OCI-LY1 (cell line): ENCODE results near the gene CASQ2.

Experiments used
- H2AFZ ChIP-seq: fragments of 200-600 bp; sonication (generic), shearing (Covaris generic); 2 replicates; pipeline ENCODE4 v1.6.0; 2014; ENCODE audit warnings: antibody characterized with exemption, mild to moderate bottlenecking, low read length
- H3F3A ChIP-seq: fragments of 200-600 bp; sonication (generic), shearing (Covaris generic); 2 replicates; pipeline ENCODE4 v1.6.0; 2014; ENCODE audit warnings: mild to moderate bottlenecking, antibody characterized with exemption, low read length, moderate library complexity; ENCODE audit not compliant: insufficient read depth
- H3K27ac ChIP-seq: fragments of 200-600 bp; sonication (generic); 2 replicates; pipeline ENCODE4 v1.5.1; 2014; ENCODE audit warnings: low read length, mixed run types, mild to moderate bottlenecking, low read depth; ENCODE audit not compliant: poor library complexity, severe bottlenecking
- H3K27me3 ChIP-seq: fragments of 200-600 bp; sonication (generic); 2 replicates; pipeline ENCODE4 v1.6.0; 2014; ENCODE audit warnings: antibody characterized with exemption, mild to moderate bottlenecking, low read length, moderate library complexity; ENCODE audit not compliant: insufficient read depth
- H3K36me3 ChIP-seq: fragments of 200-600 bp; sonication (generic); 2 replicates; pipeline ENCODE4 v1.6.1; 2014; ENCODE audit warnings: mild to moderate bottlenecking, antibody characterized with exemption, low read length, moderate library complexity, mixed read lengths; ENCODE audit not compliant: insufficient read depth
- H3K4me1 ChIP-seq: fragments of 200-600 bp; sonication (generic); 2 replicates; pipeline ENCODE4 v1.5.1; 2014; ENCODE audit warnings: mild to moderate bottlenecking, low read length, moderate library complexity; ENCODE audit not compliant: insufficient read depth, severe bottlenecking
- H3K4me2 ChIP-seq: fragments of 200-600 bp; sonication (generic), shearing (Covaris generic); 2 replicates; pipeline ENCODE4 v1.6.1; 2014; ENCODE audit warnings: low read length
- H3K4me3 ChIP-seq: fragments of 200-600 bp; sonication (generic); 2 replicates; pipeline ENCODE4 v1.5.1; 2014; ENCODE audit warnings: low read length, low read depth, mild to moderate bottlenecking, mixed read lengths; ENCODE audit not compliant: poor library complexity, severe bottlenecking
- H3K79me2 ChIP-seq: fragments of 200-600 bp; shearing (Covaris generic); 2 replicates; pipeline ENCODE4 v1.6.1; 2016; ENCODE audit warnings: mixed run types, low read length, mixed read lengths; ENCODE audit not compliant: insufficient read depth
- H3K9ac ChIP-seq: fragments of 200-600 bp; sonication (generic), shearing (Covaris generic); 2 replicates; pipeline ENCODE4 v1.6.1; 2014; ENCODE audit warnings: mild to moderate bottlenecking, low read length, mixed read lengths
- H3K9me2 ChIP-seq: fragments of 200-600 bp; sonication (generic), shearing (Covaris generic); 2 replicates; pipeline ENCODE4 v1.6.1; 2014; ENCODE audit warnings: low read depth, mild to moderate bottlenecking, low read length, mixed read lengths
- H3K9me3 ChIP-seq: fragments of 200-600 bp; shearing (Covaris generic); 2 replicates; pipeline ENCODE4 v1.6.1; 2014; ENCODE audit warnings: low read length, mixed read lengths
- H4K20me1 ChIP-seq: fragments of 200-600 bp; sonication (generic), shearing (Covaris generic); 2 replicates; pipeline ENCODE4 v1.6.0; 2016; ENCODE audit warnings: mild to moderate bottlenecking, low read length; ENCODE audit not compliant: insufficient read depth
- EZH2 ChIP-seq: fragments of 200-600 bp; sonication (generic), shearing (Covaris generic); IDR thresholded peaks from 2 replicates; pipeline ENCODE4 v1.8.0; 2017; ENCODE audit warnings: borderline replicate concordance, mixed run types, mild to moderate bottlenecking, antibody characterized with exemption, low read length, moderate library complexity, mixed read lengths
- TF ChIP-seq, protein P1 (sequence below): fragments of 200-600 bp; sonication (generic), shearing (Covaris generic); IDR thresholded peaks from 2 replicates; pipeline ENCODE4 v1.5.1; 2017; ENCODE audit warnings: mild to moderate bottlenecking, antibody characterized with exemption, low read length, moderate library complexity, mixed read lengths

Gene CASQ2

DNA sequence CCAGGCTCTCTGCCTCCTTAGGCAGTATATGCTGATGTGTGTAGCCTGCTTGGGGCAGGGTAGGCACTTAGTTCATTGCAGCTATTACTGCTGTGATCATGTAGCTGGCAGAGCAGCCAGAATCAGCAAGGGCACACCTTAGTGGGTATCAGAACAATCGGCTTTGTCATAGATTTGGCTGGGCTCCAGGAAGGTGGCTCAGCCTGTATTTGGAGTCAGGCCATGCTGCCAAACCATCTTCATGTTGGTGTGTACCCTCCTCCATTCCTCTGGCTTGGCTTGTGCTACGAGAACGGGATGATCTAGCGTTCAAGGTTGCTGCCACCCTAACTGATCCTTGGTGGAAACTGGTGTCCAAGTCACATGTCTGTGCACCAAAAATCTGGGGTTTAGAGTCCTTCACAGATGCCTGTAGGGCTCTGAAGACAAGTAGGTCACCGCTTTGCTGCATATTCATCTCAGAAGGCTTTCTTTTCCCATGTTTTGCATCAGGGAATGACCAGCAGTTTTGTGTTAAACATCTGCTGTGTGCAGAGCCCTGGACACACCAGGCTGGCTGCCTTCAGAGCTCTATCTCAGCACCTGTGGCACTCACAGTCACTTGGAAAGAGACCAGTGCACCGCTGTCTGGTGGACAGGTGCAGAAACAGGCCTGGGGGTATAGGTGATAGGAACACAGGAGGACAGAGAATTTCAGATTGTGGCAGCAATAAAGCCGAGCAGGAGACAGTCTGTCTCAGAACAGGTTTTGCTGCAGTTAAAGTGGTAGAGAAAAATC is 103.0 kb downstream of the CASQ2 start:
- Histone ChIP-seq H3K4me3 (no peak overlapping the region), H3K9me2 (no peaks in the 10 kb centered on the region), H3K36me3 (no peaks in the 10 kb centered on the region), H3K27me3 (no peaks in the 10 kb centered on the region), H3K4me2 (no peak overlapping the region), H3K9me3 (no peaks in the 10 kb centered on the region), H3K4me1 (no peaks in the 10 kb centered on the region), H2AFZ (no peak overlapping the region), H3F3A (no peaks in the 10 kb centered on the region), H3K27ac (no peak overlapping the region), H4K20me1 (no peaks in the 10 kb centered on the region), H3K9ac (no peak overlapping the region), H3K79me2 (no peaks in the 10 kb centered on the region)
- TF ChIP-seq EZH2, result no peak
- TF ChIP-seq, protein P1, sequence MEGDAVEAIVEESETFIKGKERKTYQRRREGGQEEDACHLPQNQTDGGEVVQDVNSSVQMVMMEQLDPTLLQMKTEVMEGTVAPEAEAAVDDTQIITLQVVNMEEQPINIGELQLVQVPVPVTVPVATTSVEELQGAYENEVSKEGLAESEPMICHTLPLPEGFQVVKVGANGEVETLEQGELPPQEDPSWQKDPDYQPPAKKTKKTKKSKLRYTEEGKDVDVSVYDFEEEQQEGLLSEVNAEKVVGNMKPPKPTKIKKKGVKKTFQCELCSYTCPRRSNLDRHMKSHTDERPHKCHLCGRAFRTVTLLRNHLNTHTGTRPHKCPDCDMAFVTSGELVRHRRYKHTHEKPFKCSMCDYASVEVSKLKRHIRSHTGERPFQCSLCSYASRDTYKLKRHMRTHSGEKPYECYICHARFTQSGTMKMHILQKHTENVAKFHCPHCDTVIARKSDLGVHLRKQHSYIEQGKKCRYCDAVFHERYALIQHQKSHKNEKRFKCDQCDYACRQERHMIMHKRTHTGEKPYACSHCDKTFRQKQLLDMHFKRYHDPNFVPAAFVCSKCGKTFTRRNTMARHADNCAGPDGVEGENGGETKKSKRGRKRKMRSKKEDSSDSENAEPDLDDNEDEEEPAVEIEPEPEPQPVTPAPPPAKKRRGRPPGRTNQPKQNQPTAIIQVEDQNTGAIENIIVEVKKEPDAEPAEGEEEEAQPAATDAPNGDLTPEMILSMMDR, result no peak

DNA sequence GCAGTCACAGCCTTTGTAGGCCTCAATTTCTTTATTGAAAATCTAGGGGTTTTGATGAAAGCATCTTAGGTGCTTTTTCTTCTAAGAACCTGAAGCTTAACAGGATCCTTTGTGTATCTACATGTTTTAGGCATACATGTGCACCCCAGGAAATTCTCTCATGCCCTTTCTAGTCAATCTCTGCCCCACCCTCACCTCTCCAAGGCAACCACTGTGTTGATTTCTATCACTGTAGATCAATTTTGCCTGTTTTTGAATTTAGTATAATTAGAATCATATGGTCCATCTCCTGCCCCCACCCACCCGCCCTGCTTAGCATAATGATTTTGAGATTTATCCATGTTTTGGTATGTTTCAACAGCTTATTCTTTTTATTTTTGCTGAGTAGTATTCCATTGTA is 107.4 kb downstream of the CASQ2 start:
- no peaks in the 10 kb centered on the region for H3K4me1 ChIP-seq
- no peaks in the 10 kb centered on the region for H3K27me3 ChIP-seq
- H2AFZ ChIP-seq, result no peak overlapping the region
- TF ChIP-seq, protein P1, result no peak
- no peak for TF ChIP-seq EZH2
- H3K9me2 ChIP-seq, result no peaks in the 10 kb centered on the region
- H3K9me3 ChIP-seq, result no peaks in the 10 kb centered on the region
- no peak overlapping the region for H3K4me2 ChIP-seq
- no peaks in the 10 kb centered on the region for H3K36me3 ChIP-seq
- no peak overlapping the region for H3K9ac ChIP-seq
- H3K79me2 ChIP-seq, result no peaks in the 10 kb centered on the region
- no peaks in the 10 kb centered on the region for H4K20me1 ChIP-seq
- no peak overlapping the region for H3K4me3 ChIP-seq
- no peak overlapping the region for H3K27ac ChIP-seq
- no peaks in the 10 kb centered on the region for H3F3A ChIP-seq

DNA sequence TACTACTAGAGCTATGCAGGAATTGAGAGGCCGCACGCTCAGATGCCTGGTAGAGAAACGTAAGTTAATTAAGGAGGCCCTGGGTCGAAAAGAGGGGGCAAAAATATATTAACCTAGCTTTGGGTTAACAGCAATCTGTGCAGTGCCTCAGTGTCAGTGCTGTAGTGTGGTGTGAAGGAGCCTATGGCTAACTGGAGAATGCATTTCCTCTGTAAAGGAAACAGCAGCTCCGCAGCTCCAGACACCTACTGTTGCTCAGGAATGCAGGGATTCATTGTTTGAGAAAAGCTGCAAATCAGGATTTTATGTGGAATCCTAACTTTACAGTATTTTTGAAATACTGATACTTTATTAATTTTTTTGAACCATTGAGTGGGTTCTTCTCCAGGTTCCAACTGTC is 108.4 kb downstream of the CASQ2 start:
- Histone ChIP-seq H3K9ac (no peak overlapping the region), H2AFZ (no peak overlapping the region), H3K27ac (no peak overlapping the region), H3K79me2 (no peaks in the 10 kb centered on the region), H3K36me3 (no peaks in the 10 kb centered on the region), H3K9me2 (no peaks in the 10 kb centered on the region), H3K4me1 (no peaks in the 10 kb centered on the region), H3K4me2 (no peak overlapping the region), H3K9me3 (no peaks in the 10 kb centered on the region), H4K20me1 (no peaks in the 10 kb centered on the region), H3K27me3 (no peaks in the 10 kb centered on the region), H3K4me3 (no peak overlapping the region), H3F3A (no peaks in the 10 kb centered on the region)
- TF ChIP-seq, protein P1, result no peak
- TF ChIP-seq EZH2, result no peak
